Right atrium auricular region (tissue), 2 donors: ENCODE data around the gene L3HYPDH. TPM values are rescaled to one million over a fixed set of nuclear protein-coding genes. Genes with fewer than 3 reads are reported as not detected.
"Not testable (repeated sequence)": the region's sequence is repeated elsewhere in the genome, so short reads cannot be mapped to it uniquely, and the experiment has no call there.

Experiments used
- DNase-seq: peaks from one replicate; pipeline ENCODE4 v3.0.0-alpha.2; 2019; ENCODE audit warnings: low spot score
- H3K27ac ChIP-seq, 2 donors: fragments of 200-600 bp; sonication (generic); 1 replicate in 1 of 2; 2 replicates in 1 of 2; pipeline ENCODE4 v1.5.1; 2016 to 2019
- H3K27me3 ChIP-seq, 2 donors: fragments of 200-600 bp; sonication (generic); one replicate each; pipeline versions ENCODE4 v1.5.1 to v1.6.0; 2017 to 2019
- H3K36me3 ChIP-seq: fragments of 200-600 bp; sonication (generic); one replicate; pipeline ENCODE4 v1.5.1; 2016
- H3K4me1 ChIP-seq, 2 donors: fragments of 200-600 bp; sonication (generic); one replicate each; pipeline versions ENCODE4 v1.5.1 to v1.6.0; 2017 to 2019
- H3K4me3 ChIP-seq, 2 donors: fragments of 200-600 bp; sonication (generic); 1 replicate in 1 of 2; 2 replicates in 1 of 2; pipeline ENCODE4 v1.5.1; 2017 to 2019; ENCODE audit warnings: mild to moderate bottlenecking in 1 of 2, moderate library complexity in 1 of 2
- H3K9me3 ChIP-seq, 2 donors: fragments of 200-600 bp; sonication (generic); one replicate each; pipeline ENCODE4 v1.5.1; 2019
- total RNA-seq, 2 donors: library from RNA; depleted of rRNA; stranded (reverse); fragments of >200 nt; gene quantifications; one replicate each; pipeline ENCODE4 v1.1.0, GENCODE V29; 2016
- TF ChIP-seq, protein P1 (sequence below), 2 donors: fragments of 200-600 bp; sonication (generic); IDR thresholded peaks; one replicate each; pipeline ENCODE4 v1.5.1; 2019; ENCODE audit warnings: antibody characterized with exemption in 2 of 2

L3HYPDH gene
- total RNA-seq, 2 donors from 2014 or later, result 26.5 to 29.8 TPM

DNA sequence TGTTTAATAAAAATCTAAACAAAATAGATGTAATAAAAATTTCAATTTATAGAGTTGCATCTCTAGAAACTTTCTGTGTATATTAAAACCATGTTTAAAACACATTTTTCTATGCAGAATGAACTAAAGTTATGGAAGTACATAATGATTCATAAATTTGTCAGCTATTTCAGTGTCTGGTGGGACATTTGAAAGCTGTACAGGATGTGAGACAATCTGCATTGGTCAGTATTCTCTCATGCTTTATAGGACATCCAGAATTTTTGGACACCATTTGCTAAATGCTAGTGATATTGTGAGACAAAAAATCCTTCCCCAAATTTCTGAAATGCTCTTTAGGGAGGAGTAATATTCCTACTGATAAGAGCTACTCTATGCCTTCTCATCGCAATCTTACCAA lies 32.4 kb downstream of the L3HYPDH start:
- Histone ChIP-seq H3K9me3 (no peaks in the 10 kb centered on the region), H3K4me1 (peaks cover 0 to 6% of the 10 kb centered on the region in 2 donors)
- TF ChIP-seq, protein P1, sequence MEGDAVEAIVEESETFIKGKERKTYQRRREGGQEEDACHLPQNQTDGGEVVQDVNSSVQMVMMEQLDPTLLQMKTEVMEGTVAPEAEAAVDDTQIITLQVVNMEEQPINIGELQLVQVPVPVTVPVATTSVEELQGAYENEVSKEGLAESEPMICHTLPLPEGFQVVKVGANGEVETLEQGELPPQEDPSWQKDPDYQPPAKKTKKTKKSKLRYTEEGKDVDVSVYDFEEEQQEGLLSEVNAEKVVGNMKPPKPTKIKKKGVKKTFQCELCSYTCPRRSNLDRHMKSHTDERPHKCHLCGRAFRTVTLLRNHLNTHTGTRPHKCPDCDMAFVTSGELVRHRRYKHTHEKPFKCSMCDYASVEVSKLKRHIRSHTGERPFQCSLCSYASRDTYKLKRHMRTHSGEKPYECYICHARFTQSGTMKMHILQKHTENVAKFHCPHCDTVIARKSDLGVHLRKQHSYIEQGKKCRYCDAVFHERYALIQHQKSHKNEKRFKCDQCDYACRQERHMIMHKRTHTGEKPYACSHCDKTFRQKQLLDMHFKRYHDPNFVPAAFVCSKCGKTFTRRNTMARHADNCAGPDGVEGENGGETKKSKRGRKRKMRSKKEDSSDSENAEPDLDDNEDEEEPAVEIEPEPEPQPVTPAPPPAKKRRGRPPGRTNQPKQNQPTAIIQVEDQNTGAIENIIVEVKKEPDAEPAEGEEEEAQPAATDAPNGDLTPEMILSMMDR (IDR thresholded peaks at IDR 0.05), result no peak

DNA sequence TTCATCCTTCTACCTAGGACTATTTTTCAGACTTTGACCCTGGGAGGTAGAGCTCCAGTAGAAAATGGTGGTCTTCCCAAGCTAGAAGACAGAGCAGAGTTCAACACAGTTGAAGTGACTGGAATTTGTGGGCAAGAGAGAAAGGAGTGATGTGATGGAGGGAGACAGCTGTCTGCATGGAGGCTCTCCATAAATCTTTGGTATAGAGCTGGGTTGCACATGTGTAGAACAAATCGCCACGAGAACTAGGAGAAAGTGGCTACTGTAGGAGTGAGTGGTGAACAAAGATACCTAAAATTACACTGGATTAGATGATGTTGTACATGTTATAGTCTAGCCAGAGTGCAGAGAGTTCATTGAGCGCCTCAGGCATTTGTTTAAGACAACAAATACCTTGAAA lies 33.5 kb downstream of the L3HYPDH start:
- H3K27me3 ChIP-seq, result no peaks in the 10 kb centered on the region
- no peak overlapping the region for H3K27ac ChIP-seq
- no peaks in the 10 kb centered on the region for H3K9me3 ChIP-seq
- H3K36me3 ChIP-seq, result no peaks in the 10 kb centered on the region
- no peak for DNase-seq
- TF ChIP-seq, protein P1 (IDR thresholded peaks at IDR 0.05), result no peak
- H3K4me3 ChIP-seq, result no peak overlapping the region
- peaks cover 0 to 6% of the 10 kb centered on the region in 2 donors for H3K4me1 ChIP-seq

More for the DNA sequence above, 32.4 kb downstream of the L3HYPDH start:
- H3K27me3 ChIP-seq, result no peaks in the 10 kb centered on the region
- H3K36me3 ChIP-seq, result peaks cover 2% of the 10 kb centered on the region
- no peak overlapping the region for H3K4me3 ChIP-seq
- no peak overlapping the region for H3K27ac ChIP-seq
- no peak for DNase-seq

DNA sequence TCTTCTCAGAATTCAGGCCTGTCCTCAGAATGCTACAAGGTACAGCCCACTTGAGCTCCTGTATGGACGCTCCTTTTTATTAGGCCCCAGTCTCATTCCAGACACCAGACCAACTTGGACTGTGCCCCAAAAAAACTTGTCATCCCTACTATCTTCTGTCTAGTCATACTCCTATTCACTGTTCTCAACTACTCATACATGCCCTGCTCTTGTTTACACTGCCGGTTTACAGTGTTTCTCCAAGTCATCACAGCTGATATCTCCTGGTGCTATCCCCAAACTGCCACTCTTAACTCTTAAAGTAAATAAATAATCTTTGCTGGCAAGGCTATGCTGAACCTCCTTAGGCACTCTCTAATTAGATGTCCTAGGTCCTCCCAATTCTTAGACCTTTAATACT lies 35.5 kb downstream of the L3HYPDH start:
- H3K4me1 ChIP-seq, H3K4me3 ChIP-seq, H3K27me3 ChIP-seq, H3K36me3 ChIP-seq, DNase-seq, H3K9me3 ChIP-seq, H3K27ac ChIP-seq: not testable (repeated sequence)

DNA sequence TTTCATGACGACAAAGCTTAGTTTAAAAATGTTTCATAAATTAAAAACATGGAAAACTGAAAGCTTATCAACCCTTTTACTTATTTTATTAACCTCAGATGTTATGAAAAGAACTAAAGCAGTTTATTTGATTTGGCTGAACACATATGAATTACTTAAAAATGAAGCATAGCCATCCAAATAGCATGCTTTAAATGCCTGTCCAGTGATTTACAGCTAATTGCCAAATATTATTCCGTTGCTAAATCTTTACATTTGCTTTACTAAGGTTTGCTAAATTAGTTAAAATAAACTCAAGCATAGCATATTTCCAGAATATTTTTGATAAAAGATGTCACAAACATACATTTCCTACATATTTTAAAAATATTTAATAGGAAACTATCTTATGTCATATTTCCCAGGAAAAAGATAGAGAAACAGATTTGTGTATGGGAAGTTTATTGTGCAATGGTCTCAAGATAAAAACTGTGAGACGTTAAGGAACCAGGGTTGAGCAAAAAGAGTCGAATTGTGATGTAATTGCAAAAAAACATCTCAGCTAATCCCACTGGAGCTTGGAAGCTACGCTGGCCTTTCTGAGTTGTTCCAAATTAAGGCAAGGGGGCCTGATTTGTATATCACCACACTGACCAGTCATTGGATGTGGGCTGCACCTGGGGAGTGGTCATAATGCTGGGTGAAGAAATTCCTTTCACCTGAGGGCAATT lies 44.8 kb downstream of the L3HYPDH start:
- Histone ChIP-seq H3K4me1 (peaks cover 0 to 40% of the 10 kb centered on the region in 2 donors), H3K36me3 (no peaks in the 10 kb centered on the region), H3K4me3 (no peak overlapping the region), H3K27ac (peak overlapping the region; percentile 24 to 48), H3K9me3 (no peaks in the 10 kb centered on the region), H3K27me3 (no peaks in the 10 kb centered on the region)
- no peak for DNase-seq
- TF ChIP-seq, protein P1 (IDR thresholded peaks at IDR 0.05), result no peak

DNA sequence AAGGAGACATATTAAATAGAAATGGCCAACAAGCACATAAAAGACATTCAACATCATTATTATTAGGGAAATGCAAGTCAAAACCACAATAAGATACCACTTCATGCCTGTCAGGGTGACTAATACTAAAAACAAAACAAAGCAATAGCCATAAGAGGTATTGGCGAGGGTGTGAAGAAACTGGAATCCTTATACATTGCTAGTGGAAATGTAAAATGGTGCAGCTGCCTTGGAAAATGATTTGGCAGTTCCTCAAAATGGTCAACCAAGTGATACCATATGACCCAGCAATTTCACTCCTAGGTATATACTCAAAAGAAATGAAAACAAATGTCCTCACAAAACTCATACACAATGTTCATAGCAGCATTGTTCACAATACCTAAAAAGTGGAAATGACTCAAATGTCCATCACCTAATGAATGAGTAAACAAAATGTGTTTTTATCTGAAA lies 46.0 kb downstream of the L3HYPDH start:
- H3K27ac ChIP-seq, result peak overlapping the region; percentile 14 to 48

DNA sequence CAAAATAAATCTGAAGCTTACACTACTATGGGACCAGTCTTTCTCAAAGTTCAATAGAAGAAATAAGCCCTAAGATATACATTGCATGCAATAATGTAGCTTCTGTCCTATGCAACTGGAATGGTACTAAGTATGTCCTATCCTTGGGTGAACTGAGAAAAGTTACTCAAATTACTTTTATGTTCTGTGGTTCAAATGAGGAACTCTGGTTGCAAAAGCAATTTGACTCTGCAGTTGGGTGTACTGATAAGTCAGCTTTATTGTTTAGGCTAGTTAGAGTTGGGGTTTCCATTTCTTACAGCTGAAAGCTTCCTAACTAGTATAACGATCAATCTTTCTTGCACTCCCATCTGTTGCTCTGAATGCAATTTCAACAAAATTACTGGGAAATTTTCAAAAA lies 48.2 kb downstream of the L3HYPDH start:
- peaks cover 0 to 40% of the 10 kb centered on the region in 2 donors for H3K4me1 ChIP-seq
- TF ChIP-seq, protein P1 (IDR thresholded peaks at IDR 0.05), result no peak
- H3K4me3 ChIP-seq, result no peak overlapping the region
- no peaks in the 10 kb centered on the region for H3K9me3 ChIP-seq
- DNase-seq, result no peak
- no peaks in the 10 kb centered on the region for H3K36me3 ChIP-seq
- H3K27me3 ChIP-seq, result no peaks in the 10 kb centered on the region
- H3K27ac ChIP-seq, result no peak overlapping the region

More for the DNA sequence above, 46.0 kb downstream of the L3HYPDH start:
- no peaks in the 10 kb centered on the region for H3K9me3 ChIP-seq
- TF ChIP-seq, protein P1 (IDR thresholded peaks at IDR 0.05), result no peak
- H3K4me3 ChIP-seq, result no peak overlapping the region
- peaks cover 0 to 40% of the 10 kb centered on the region in 2 donors for H3K4me1 ChIP-seq
- H3K36me3 ChIP-seq, result no peaks in the 10 kb centered on the region
- no peak for DNase-seq
- H3K27me3 ChIP-seq, result no peaks in the 10 kb centered on the region
